Endothelial cell of umbilical vein (primary cell): ENCODE results near the gene DOCK4. TPM values are rescaled to one million over a fixed set of nuclear protein-coding genes. Genes with fewer than 3 reads are reported as not detected.

Experiments
- BruUV-seq: library from RNA; stranded (reverse); fragments of 400-500 nt; replicated peaks from 2 replicates; lab custom pipeline; 2021; lab: Mats Ljungman, UMichigan
- CTCF ChIA-PET: fragments of 300-600, 350-600 bp; sonication (Branson Sonifier 250); formaldehyde crosslinking; loops from one replicate; lab custom pipeline; 2021; ENCODE audit warnings: antibody characterized with exemption, inconsistent platforms; lab: Charles Lee
- POLR2A ChIA-PET: fragments of 300-600, 350-600 bp; sonication (Branson Sonifier 250); formaldehyde crosslinking; loops from one replicate; lab custom pipeline; 2021; ENCODE audit warnings: antibody characterized with exemption, inconsistent platforms; lab: Charles Lee
- DNase-seq: peaks from one replicate; pipeline ENCODE4 v3.0.0-alpha.2; 2011; ENCODE audit warnings: low read depth, low spot score
- FAIRE-seq: peaks from 2 replicates; lab custom pipeline; 2011; peaks lifted over from hg19 to GRCh38; lab: Jason Lieb, UNC
- H2AFZ ChIP-seq: 2 replicates; pipeline ENCODE4 v1.6.0; 2012; ENCODE audit warnings: low read depth, low read length, control low read depth, inconsistent platforms
- H3K27ac ChIP-seq: 2 replicates; pipeline ENCODE4 v1.5.1; 2011; ENCODE audit warnings: low read depth, mild to moderate bottlenecking, control low read depth, low read length, moderate library complexity; ENCODE audit not compliant: insufficient read depth
- H3K27me3 ChIP-seq, 2 experiments: 2 replicates each; pipeline versions ENCODE4 v1.6.0 to v1.6.1; 2011; ENCODE audit warnings: low read length in 2 of 2, mixed read lengths in 1 of 2; ENCODE audit not compliant: control insufficient read depth in 2 of 2, insufficient read depth in 2 of 2
- H3K36me3 ChIP-seq, 2 experiments: 2 replicates in 1 of 2; 3 replicates in 1 of 2; pipeline ENCODE4 v1.5.1; 2011; ENCODE audit warnings: low read length in 2 of 2, mild to moderate bottlenecking in 1 of 2, moderate library complexity in 1 of 2; ENCODE audit not compliant: control insufficient read depth in 2 of 2, insufficient read depth in 2 of 2; ENCODE audit errors: extremely low read depth in 1 of 2
- H3K4me1 ChIP-seq: 3 replicates; pipeline ENCODE4 v1.5.1; 2011; ENCODE audit warnings: mild to moderate bottlenecking, low read length; ENCODE audit not compliant: control insufficient read depth, insufficient read depth; ENCODE audit errors: extremely low read depth
- H3K4me2 ChIP-seq: 2 replicates; pipeline ENCODE4 v1.6.1; 2011; ENCODE audit warnings: low read length, control low read depth, mixed read lengths; ENCODE audit not compliant: insufficient read depth
- H3K4me3 ChIP-seq, 3 experiments: fragments of 200-600 bp in 1 of 3; sonication (generic), shearing (Covaris generic) in 1 of 3; replicated peaks in 1 of 3; 2 replicates each; pipeline ENCODE4 v1.5.1; 2011 to 2016; ENCODE audit warnings: control low read depth in 3 of 3, low read length in 3 of 3, mild to moderate bottlenecking in 2 of 3, inconsistent platforms in 1 of 3, low read depth in 1 of 3, moderate library complexity in 1 of 3; ENCODE audit not compliant: insufficient read depth in 1 of 3
- H3K79me2 ChIP-seq: 2 replicates; pipeline ENCODE4 v1.6.0; 2012; ENCODE audit warnings: low read length, inconsistent platforms; ENCODE audit not compliant: control insufficient read depth, insufficient read depth
- H3K9ac ChIP-seq: replicated peaks from 2 replicates; pipeline ENCODE3; 2011; ENCODE audit warnings: low read length, control low read depth; ENCODE audit not compliant: insufficient read depth; ENCODE audit errors: extremely low read depth
- H3K9me1 ChIP-seq: replicated peaks from 3 replicates; pipeline ENCODE4 v1.6.0; 2011; ENCODE audit warnings: mild to moderate bottlenecking, low read length; ENCODE audit not compliant: control insufficient read depth, insufficient read depth; ENCODE audit errors: extremely low read depth
- H3K9me3 ChIP-seq: replicated peaks from 2 replicates; pipeline ENCODE4 v1.5.1; 2012; ENCODE audit warnings: low read length, inconsistent platforms; ENCODE audit not compliant: control insufficient read depth, insufficient read depth
- H4K20me1 ChIP-seq: replicated peaks from 2 replicates; pipeline ENCODE3; 2011; ENCODE audit warnings: mild to moderate bottlenecking, low read length; ENCODE audit not compliant: control insufficient read depth, insufficient read depth; ENCODE audit errors: extremely low read depth
- CTCF ChIP-seq, 2 donors: IDR thresholded peaks; 1 replicate in 1 of 2; 2 replicates in 1 of 2; pipeline ENCODE4 v1.5.1; 2011; ENCODE audit warnings: low read length in 2 of 2, mild to moderate bottlenecking in 2 of 2, moderate library complexity in 2 of 2, control low read depth in 1 of 2, inconsistent platforms in 1 of 2, low read depth in 1 of 2; ENCODE audit not compliant: insufficient read depth in 1 of 2; ENCODE audit errors: extremely low read depth in 1 of 2
- EZH2 ChIP-seq: IDR thresholded peaks from 2 replicates; pipeline ENCODE4 v1.6.1; 2012; ENCODE audit warnings: borderline replicate concordance, low read depth, mild to moderate bottlenecking, moderate library complexity, low read length, inconsistent platforms; ENCODE audit not compliant: severe bottlenecking
- FOS ChIP-seq: IDR thresholded peaks from 2 replicates; pipeline ENCODE4 v1.6.1; 2011; ENCODE audit warnings: mild to moderate bottlenecking, low read length, moderate library complexity, borderline replicate concordance; ENCODE audit not compliant: insufficient read depth
- GATA2 ChIP-seq: IDR thresholded peaks from 2 replicates; pipeline ENCODE4 v1.7.0; 2011; ENCODE audit warnings: low read depth, mild to moderate bottlenecking, moderate library complexity, mixed read lengths, low read length; ENCODE audit not compliant: insufficient read length, insufficient read depth
- JUN ChIP-seq: IDR thresholded peaks from 2 replicates; pipeline ENCODE4 v1.6.1; 2011; ENCODE audit warnings: borderline replicate concordance, low read depth; ENCODE audit not compliant: insufficient read length, insufficient read depth
- MAX ChIP-seq: IDR thresholded peaks from 2 replicates; pipeline ENCODE4 v1.6.1; 2011; ENCODE audit not compliant: insufficient read depth, insufficient read length
- MYC ChIP-seq: IDR thresholded peaks from one replicate; pipeline ENCODE4 v1.6.1; 2011; ENCODE audit warnings: mild to moderate bottlenecking, low read depth, low read length
- POLR2A ChIP-seq: IDR thresholded peaks from 2 replicates; pipeline ENCODE4 v1.6.1; 2012; ENCODE audit warnings: low read depth, mild to moderate bottlenecking, control low read depth, low read length
- POLR2AphosphoS5 ChIP-seq: IDR thresholded peaks from 2 replicates; pipeline ENCODE4 v1.6.1; 2012; ENCODE audit warnings: low read depth, mild to moderate bottlenecking, control low read depth, low read length, moderate library complexity; ENCODE audit not compliant: insufficient read depth
- dilution Hi-C: fragments of 300-500 bp; cut with MboI; formaldehyde crosslinking; loops from one replicate; pipeline ENCODE4 v1.15.0; 2019; ENCODE audit warnings: low sequenced_read_pairs; ENCODE audit not compliant: extremely low pct_ligation_motif_present
- intact Hi-C: fragments of 100-400 bp; cut with micrococcal nuclease; formaldehyde crosslinking; loops from one replicate; pipeline ENCODE4 v1.10.0; 2022
- polyA plus RNA-seq, 4 experiments: library from polyadenylated mRNA; depleted of rRNA in 3 of 4; stranded (reverse) in 3 of 4; unstranded in 1 of 4; fragments of >200 nt; gene quantifications; 2 replicates each; pipeline versions ENCODE4 v1.2.1 to v1.2.3, GENCODE V29; 2011 to 2012; ENCODE audit warnings: missing spikeins in 1 of 4
- total RNA-seq: library from RNA; stranded (reverse); gene quantifications from 2 replicates; pipeline ENCODE4 v1.2.3, GENCODE V29; 2021

DOCK4 gene
- total and polyA plus RNA-seq, 2 donors (not counting 3 experiments of a cell fraction or from before 2014, with no cell fraction given): 47.4 to 164 TPM

GRCh38 chr7:112050250-112050881, 155.8 kb downstream of the DOCK4 start:
- Histone ChIP-seq H2AFZ (no peak overlapping the region), H3K4me2 (no peak overlapping the region), H3K9me1 (no peaks in the 10 kb centered on the region), H3K79me2 (peaks cover 96% of the 10 kb centered on the region), H3K9me3 (no peaks in the 10 kb centered on the region), H4K20me1 (peaks cover 22% of the 10 kb centered on the region), H3K9ac (no peak overlapping the region), H3K4me1 (peaks cover 2% of the 10 kb centered on the region), H3K4me3 (no peak overlapping the region), H3K27ac (no peak overlapping the region), H3K36me3 (no peaks in the 10 kb centered on the region), H3K27me3 (no peaks in the 10 kb centered on the region)
- intact Hi-C loops: no loop called here
- TF ChIP-seq POLR2A (no peak), CTCF (IDR thresholded peaks at IDR 0.05; ENCODE audit: extremely low read depth in 1 of 2, insufficient read depth in 1 of 2, low read depth in 1 of 2, low read length in 2 of 2) (no peak), EZH2 (no peak), MAX (no peak), POLR2AphosphoS5 (no peak), GATA2 (no peak), JUN (no peak), MYC (no peak), FOS (no peak)
- no TSS peak for BruUV-seq
- CTCF ChIA-PET: interaction anchor here (0.7 to 0.8 kb wide), 2 partner anchors 9 to 27 kb away, joined by 3 read pairs; no protein-coding TSS in a partner anchor
- dilution Hi-C loops: no loop called here
- POLR2A ChIA-PET: no interaction called here
- FAIRE-seq (no peak), DNase-seq (no peak)
